HS-27A (cell line): Measurements from ENCODE around the gene DPCD.
A peak's percentile ranks its signal among the peaks of the same experiment; 100 is the strongest.

Experiments
- DNase-seq: peaks from one replicate; pipeline ENCODE4 v3.0.0-alpha.2; 2012; ENCODE audit warnings: low read depth, missing footprints

DPCD gene

DNA sequence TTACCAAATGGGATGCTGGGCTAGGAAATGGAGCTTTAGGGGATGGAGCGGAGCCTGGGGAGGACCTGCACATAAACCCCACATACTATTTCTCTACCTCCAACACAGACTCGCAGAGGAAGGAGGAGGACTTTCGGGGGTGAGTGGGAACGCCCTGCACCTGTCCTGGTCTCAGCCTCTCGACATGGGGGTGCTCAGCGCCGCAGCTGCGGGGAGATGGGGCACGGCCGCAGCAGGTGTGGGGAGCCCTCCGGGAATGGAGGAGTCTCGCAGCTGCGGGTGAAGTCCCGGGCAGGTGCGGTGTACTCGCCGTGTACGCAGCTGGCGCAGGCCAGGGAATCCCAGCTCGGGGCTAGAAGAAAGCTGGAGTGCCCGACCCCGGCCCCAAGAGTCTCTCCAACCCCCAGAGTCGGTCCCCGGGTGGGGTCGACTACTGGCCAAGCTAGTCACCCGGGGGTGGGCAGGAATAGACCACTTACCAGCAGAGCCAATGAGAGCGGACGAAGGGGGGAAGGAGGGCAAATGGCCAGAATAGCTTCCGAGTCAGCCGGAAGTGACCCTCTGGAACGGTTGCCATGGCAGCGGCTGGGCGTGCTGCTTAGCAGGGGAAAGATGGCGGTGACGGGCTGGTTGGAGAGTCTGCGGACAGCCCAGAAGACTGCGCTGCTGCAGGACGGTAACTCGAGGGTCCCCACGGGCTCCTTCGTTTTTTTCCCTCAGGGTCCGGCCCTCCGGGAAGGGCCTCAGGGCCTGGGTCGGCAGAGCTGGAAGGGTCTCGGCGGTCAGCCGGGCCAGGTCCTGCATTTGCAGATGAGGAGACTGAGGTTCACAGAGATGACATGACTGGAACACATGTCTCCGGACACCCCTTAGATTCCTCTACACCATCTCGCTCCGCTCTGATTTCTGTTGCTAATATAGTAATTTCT, at the start of gene DPCD, which contains the start of gene POLL:
DPCD (plus strand) TSS at position 597 of the 929 bp plus-strand sequence; CDS start at position 613, 16 bp downstream.
POLL (minus strand) TSS at position 533 of the 929 bp plus-strand sequence. CDS start 897 bp downstream, outside the sequence.
- peak; percentile 61 for DNase-seq

DNA sequence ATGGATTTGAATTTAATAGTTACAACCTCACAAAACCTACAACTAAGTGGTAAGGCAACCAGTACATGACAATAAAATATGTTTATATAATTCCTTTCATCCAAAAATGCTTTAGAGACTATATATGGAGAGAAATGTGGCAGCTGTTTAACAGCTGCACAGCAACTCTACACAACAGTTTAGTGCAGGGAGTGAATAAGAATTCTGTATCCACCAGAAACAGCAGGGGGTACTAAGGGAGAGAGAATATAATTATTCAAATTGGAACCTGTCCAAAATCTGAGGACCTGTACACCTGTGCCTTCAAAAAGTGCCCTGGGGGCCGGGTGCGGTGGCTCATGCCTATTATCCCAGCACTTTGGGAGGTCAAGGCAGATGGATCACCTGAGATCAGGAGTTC, 49.7 kb upstream of the DPCD start:
- no peak for DNase-seq

DNA sequence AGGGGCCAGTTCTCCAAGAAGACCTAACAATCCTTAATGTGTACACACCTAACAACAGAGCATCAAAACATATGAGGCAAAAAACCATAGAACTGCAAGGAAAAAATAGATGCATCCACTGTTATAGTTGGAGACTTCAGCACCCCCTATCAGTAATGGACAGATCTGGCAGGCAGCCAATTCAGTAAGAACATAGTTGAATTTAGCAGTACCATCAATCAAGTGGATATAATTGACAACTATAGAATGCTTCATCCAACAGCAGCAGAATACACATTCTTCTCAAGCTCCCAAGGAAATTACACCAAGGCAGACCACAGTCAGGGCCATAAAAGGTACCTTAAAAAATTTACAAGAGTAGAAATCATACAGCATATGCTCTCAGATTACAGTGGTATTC, 42.2 kb upstream of the DPCD start:
- DNase-seq = no peak

DNA sequence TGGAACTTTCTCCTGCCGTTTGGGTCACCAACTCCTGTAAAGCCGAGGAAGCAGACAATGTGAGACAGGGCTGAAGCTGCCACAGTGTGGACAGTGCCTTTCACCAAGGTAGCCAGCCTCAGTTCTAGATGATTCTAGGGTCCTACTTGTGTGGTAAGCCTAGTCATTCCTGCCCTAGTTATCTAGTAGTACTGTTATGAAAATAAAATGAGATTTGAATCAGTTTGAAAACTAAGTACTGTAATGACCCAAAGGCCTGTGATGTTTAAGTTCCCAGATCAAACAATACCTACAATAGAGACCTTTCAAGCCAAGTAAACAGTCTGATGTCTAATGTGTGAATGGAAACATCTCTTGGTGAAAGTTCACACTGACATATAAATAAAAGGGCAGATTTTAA, 37.2 kb upstream of the DPCD start:
- DNase-seq = no peak

DNA sequence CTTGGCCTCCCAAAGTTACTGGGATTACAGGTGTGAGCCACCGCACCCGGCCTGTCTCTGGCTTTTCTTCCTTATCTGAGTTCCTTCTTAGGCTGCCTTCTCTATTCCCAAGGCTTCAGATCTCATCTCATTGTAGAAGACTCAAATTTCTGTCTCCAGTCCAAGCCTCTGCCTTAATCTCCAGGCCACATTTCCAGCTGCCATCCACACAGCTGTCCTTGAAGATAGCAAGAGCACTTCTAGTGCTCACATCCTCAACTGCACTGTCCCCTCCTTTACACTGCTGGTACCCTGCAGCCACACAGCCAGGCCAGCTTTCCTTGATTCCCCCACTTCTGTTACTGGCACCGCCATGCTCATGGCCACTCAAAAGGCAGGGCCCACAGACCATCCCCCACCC, 35.7 kb upstream of the DPCD start:
- DNase-seq = no peak

DNA sequence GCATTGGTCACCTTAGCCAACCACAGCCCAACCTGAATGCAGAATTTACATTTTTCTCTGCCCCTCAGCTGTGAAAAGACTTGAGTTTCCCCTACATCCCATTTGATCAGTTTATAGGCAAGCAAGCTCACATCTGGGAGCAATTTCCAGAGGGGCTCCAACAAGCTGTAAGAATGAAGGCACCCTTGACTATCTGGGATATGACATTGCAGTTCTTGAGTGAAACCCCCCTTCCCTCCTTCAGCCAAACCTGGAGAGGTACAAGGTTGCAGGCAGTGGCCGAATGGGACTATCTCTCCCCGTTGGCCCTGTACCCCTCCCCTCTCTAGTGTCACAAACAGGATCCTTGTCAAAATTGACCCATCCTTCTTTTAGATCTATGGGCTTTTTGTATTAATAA, 30.6 kb upstream of the DPCD start:
- no peak for DNase-seq

DNA sequence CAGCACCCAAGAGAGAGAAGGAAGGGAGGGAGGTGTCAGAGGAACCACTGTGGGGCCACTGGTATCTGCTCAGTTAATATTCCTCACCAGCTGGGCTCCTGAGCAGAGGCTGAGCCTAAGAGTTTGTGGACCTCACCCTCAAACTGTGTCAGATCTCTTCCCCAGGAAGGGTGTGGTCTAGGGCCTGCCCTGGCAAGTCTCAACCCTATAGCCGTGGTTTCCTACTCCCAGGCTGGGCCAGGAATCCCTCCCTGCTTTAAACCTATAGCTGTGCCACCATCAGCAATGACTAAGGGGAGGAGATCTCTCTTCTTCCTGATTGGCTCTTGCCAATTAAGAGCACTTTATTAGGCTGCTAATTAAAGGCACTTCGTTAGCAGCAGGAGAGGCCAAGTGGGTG, 29.9 kb upstream of the DPCD start:
- DNase-seq = no peak

DNA sequence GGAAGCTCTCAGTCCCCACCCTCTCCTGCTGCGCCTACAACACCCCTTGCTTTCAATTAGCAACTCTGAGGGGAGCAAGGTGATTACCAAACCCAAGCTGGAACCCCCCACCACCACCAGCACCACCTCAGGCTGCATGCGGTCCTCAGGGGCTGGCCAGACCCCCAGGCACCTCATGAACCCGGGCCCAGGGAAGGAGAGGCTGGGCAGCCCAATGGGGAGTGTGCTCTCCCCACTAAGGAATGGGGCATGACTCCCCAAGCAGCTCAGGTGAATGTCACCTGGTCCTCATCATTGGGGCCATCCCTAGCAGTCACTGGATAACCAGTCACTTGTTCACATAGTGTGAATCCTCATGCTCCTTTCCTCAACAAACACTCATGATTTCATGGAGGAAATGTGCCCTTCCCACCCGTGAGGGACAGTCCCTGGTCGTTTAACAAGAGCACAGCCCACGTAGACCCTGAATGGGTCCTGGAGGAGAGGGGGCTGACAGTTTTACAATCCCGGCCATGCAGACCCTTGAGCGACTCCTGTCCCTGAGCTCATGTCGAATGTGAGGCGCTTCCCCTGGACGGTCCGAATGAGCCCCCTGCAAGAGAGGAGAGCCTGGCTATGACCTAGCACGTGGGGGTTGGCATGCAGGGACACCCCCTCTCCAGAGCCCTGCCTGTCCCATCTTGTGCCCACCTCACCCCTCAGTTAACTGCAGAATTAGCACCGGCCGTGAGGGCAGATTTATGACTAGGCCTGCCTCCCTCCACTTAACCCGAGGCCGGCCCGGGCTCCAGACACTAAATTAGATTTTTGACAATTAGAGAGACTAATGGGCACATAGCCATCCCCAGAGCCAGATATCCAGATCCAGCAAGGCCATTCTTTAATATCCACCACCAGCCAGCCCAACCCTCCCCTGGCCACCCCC, 29.2 kb upstream of the DPCD start:
- no peak for DNase-seq

DNA sequence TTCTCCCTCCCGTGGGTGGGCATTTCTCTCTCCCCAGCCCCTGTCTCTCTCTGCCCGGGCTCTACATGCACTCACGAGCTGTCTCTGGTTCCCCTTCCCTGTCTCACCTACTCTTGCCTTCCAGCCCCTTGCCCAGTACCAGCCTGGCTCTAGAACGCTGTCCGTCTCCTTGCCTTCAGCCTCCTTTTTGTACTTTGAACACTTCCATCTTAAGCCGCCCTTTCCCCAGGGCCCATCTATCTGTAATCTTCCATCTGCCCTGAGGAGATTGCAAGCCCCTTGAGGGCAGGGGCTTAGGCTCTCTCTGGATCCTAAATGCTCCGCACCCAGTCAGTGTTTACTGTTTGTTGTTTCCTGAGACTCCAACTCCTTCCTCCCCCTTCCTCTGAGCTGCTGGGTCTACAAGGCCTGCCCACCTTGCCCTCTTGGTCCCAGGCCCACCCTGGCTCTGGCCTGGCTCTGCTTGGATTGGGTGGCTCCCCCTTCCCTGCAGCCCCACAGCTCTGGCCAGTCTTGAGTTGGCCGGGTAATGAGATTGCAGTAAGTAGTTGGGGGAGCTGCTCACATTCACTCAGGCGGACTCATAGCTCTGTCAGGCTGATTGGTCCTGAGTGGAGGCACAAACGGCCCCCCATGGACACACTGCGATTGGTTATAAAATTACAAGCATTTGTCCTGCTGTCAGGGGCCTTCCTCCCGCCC, 28.4 kb upstream of the DPCD start:
- DNase-seq = no peak

DNA sequence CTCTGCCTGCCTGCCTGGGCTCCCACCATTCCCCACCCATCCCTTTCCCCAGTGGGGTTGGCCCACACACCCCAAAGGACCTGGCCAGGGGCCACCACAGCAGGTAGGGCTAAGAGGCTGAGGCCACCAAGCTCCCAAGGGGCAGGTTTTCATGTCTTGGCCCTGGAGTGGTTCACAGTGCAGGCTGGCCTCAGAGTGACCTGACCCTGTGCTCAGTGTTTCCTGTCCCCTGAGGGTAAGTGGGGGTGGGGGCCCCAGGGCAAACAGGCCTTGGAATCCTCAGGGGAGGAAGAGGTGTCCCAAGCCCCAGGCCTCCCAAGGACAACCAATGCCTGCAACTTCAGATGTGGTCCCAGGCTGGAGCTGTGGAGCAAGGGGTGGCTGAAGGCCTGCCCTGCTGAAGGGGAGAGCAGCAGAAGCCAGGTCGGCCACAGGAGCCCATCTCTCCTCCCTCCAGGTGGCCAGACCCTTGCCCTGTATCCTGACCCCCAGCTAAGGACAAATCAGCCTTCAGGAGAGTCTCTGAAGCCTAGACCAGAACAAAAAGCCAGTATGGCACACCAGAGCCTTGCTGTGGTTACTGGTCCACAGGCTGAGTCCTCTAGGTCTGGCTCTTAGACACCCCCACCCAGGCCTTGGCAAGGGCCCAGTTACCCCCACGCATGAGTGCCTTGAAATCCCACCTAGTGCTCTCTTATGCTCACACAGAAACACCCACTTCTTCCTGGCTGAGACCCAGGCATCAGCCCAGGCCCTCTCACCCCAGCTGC, 27.6 kb upstream of the DPCD start:
- no peak for DNase-seq

DNA sequence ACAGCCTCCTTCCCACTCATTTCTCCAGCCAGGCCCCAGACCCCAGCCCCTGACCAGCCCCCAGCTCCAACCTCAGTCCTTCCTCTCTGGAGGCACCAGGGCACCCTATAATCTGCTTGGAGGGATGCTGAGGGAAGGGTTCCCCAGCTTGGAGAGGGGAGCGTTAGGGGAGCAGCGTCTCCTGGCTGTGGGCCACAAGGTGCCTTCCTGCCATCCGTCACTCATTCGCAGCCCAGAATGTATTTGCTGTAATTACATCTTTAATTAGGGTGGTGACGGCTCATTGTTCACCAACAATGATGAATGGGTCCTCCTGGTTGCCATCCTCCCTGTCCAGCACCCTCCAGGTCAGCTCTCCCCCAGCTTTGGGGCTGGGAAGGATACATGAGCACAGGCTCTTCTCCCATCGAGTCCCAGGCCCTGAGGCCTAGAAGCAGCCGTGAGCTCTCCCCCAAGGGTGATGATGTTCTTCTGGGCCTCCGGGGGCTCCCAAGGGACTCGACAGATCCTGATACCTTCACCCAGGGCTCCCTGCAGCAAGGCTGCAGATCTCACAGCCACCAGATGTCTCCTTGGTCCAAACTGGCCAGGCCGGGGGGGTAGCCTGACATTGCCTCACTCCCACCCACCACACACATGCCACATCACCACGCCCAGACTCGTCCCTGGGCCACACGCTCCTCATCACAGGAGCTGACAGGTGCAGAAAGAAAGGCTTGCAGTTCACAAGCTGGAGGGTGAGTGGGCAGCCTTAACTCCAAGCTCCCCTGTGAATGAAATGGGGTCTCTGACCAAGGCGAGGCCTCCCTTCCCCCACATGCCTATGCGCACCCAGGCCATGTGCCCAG, 26.8 kb upstream of the DPCD start:
- no peak for DNase-seq

DNA sequence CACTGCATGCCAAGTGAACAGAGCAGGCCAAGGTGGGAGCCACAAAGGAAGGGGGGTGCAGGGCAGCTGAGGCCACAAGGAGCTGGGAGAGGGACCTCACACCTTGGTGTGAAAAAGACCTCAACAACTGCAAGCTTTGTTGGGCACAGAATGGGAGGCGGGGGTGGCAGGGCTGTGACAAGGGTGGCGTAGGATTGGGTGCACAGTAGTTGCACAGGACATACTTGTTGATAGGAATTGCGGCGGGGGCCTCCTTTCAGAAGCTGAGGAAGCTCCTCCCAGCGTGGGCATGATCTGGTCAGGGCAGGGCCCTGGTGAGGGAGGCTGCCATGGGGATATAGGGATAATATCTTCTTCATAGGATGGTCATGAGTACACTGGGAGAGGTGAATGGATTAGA, 25.9 kb upstream of the DPCD start:
- DNase-seq = no peak

DNA sequence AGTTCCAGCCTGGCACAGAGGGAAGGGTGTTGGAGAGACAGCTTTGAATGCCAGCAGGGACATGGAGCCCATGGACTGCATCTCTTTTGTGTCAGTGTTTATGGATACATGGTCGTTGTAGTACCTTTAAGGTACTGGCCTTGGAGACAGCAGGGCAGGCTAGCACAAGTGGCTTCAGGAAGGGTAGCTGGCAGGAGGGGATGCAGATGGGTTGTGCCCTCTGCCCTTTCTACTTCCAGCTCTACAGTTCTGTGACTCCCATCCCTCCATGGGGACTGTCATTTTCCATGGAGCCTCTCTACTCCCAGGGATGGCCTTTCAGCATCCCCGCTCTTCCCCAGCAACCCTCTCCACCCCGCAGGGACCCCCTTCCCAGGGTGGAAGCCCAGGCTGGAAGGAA, 25.1 kb upstream of the DPCD start:
- no peak for DNase-seq

DNA sequence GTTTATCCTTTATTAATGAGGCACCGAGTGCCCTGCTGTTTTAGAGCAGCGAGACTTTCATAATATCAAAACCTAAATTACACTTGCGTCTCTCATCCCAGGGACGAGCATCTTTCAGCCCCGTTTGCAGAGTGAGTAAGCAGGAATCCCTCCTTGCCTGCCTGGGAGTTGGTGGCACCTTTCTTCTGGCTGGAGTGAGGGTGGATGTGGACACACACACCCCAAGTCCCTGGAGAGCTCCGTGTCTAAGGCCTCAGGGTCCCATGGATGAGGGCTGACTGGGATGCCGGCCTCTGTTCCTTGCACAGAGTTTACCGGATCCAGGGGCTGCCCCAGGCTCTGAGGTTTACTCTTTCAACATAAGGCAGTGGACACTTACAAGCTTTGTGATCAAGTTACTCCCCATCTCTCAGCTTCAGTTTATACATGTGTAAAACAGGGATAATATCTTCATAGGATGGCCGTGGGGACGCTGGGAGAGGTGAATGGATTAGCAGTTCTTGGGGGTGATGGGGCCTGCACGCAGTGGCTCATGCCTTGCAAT, 24.6 kb upstream of the DPCD start:
- DNase-seq = no peak

DNA sequence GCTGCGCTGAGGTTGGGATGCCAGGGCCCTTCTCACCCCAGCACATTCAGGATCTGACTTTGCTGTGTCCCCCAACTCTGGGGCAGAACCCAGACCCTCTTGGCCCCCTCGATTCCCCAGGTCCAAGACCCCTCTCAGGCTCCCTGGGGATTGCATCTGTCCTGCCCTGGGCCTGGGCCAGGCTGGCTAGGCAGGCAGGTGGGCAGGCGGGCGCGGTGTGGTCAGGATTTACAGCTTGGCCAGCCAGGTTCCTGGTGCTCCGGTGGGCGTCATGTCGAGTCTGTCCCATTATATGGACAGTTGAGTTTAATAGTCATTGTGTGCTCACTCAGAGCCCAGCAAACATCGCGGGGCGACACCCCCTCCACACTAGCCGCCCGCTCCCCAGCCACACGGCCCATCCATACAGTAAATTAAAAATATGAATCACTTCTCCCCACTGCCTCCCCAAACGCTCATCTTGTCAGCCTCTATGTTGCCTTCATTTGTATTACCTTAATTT, 23.6 kb upstream of the DPCD start:
- no peak for DNase-seq

DNA sequence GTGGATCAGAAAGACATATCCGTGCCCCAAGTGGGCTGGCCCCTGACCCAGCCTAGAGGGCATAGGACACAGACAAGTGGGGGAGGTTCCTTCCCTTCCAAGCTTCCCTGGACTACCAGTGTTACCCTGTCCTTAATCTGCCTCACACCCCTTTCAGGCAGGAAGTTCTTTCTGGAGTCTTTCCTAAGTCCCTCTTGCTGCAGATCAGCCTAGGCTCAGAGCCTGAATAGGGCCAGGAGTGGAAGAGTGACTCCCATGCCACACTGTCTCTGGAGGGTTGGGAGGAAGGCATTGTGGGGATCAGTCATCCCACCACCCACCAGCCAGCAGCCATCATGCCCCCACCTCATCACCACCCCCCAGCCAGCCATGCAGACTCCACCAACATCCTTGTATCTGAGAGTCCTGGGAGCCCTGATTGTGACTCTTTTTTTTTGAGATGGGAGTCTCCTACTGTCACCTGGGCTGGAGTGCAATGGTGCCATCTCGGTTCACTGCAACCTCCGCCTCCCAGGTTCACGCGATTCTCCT, 22.7 kb upstream of the DPCD start:
- DNase-seq = no peak

DNA sequence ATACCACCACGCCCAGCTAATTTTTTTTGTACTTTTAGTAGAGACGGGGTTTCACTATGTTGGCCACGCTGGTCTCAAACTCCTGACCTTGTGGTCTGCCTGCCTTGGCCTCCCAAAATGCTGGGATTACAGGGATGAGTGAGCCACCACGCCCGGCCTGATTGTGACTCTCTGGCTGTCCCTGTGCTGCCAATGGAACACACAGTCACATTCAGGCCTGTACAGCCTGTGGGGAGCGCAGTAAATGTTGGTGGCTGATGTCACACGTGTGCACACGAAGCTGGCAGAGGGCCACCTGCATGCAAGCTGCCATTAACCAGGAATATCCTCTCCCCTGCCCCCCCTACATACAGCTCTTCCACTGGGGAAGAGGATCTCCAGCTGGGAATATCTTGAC, 22.2 kb upstream of the DPCD start:
- no peak for DNase-seq

DNA sequence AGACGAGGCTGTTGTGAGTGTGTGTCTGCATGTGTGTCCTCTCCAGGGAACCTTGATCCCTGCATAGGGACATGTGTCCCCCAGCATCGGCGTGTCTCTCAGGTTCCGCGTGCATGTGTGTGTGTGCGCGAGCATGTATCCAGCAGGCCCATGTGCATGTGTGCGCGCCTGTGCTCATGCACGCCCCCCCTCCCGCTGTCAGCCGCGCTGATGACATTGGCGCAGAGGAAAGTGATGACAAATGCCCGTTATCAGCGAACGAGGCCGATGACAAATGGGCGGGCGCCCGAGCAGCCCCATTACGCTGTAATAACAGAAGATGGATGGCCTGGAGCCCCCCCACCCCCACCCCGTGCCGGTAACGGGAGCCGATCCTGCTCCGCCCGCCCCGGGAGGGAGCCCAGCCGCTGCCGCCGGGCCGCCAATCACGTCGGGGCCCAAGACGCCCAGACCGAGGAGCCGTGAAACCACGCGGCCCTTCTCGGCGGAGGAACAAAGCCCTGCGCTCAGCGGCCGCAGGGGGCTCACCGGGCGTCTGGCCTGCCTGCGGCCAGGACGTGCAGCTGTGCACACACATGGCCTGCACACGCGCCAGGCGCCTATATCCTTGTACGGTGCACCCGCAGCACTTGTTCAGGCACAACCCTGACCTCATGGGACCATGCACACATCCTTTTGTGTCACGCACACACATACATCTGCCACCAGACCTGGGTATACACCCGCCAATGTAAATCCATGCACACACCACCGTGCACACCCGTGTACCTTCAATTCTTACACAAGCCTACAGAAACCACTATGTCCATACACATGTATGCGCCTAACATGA, 21.6 kb upstream of the DPCD start:
- DNase-seq = no peak
